Myocyte (in vitro differentiated cells): ENCODE measurements around the gene CACNA2D4. TPM values are rescaled to one million over a fixed set of nuclear protein-coding genes. Genes with fewer than 3 reads are reported as not detected.

Experiments
- DNase-seq: peaks from one replicate; pipeline ENCODE4 v3.0.0-alpha.2; 2012; ENCODE audit warnings: low read depth
- total RNA-seq: library from RNA; depleted of rRNA; stranded (reverse); fragments of >200 nt; gene quantifications from 2 replicates; pipeline ENCODE4 v1.2.3, GENCODE V29; 2014

CACNA2D4 gene
- total RNA-seq, 1 donor from 2014 or later = 0.03 TPM

- no peak for DNase-seq
These were observed 15.6 kb upstream of the CACNA2D4 start for GRCh38 chr12:1934068-1934467.

DNA sequence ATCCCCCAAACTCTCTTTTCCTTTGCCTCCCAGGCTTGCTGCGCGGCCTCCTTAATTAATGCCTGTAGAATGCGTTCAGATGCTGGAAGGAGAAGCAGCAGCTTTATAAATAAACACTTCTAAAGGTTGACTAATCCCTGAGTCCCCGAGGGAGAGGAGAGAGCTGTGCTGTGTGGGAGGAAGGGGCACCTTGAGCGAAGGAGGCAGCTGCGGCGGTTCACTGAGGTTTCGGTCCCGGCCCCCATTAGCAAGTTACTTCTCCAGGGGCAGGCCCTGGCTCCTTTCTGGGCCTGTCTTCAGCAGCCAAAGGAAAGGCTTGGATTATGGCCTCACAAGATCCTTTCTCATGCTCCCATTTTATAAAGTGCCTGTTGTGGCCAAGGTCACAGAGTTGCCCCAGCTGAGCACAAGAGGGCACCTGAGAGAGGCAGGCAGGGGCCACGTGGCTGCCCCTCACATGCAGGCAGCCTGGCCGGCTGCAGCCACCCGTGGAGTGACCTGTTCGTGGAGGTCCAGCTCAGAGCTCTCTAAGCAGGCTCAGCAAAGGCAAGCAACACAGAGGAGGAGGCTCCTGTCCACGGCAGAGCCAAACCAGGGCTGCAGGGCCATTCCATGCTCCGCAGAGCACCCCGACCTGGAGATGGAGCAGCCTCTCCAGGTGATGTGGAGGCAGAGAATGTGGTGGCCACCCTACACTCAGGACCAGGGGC, 15.0 kb upstream of the CACNA2D4 start:
- peak; percentile 93 for DNase-seq

- DNase-seq = peak; percentile 58
These were observed 13.9 kb upstream of the CACNA2D4 start for GRCh38 chr12:1932264-1932777.

GRCh38 chr12:1931642-1932041, 13.2 kb upstream of the CACNA2D4 start:
- DNase-seq = no peak

- peak; percentile 54 for DNase-seq
These were observed 12.5 kb upstream of the CACNA2D4 start for GRCh38 chr12:1930803-1931597.

DNA sequence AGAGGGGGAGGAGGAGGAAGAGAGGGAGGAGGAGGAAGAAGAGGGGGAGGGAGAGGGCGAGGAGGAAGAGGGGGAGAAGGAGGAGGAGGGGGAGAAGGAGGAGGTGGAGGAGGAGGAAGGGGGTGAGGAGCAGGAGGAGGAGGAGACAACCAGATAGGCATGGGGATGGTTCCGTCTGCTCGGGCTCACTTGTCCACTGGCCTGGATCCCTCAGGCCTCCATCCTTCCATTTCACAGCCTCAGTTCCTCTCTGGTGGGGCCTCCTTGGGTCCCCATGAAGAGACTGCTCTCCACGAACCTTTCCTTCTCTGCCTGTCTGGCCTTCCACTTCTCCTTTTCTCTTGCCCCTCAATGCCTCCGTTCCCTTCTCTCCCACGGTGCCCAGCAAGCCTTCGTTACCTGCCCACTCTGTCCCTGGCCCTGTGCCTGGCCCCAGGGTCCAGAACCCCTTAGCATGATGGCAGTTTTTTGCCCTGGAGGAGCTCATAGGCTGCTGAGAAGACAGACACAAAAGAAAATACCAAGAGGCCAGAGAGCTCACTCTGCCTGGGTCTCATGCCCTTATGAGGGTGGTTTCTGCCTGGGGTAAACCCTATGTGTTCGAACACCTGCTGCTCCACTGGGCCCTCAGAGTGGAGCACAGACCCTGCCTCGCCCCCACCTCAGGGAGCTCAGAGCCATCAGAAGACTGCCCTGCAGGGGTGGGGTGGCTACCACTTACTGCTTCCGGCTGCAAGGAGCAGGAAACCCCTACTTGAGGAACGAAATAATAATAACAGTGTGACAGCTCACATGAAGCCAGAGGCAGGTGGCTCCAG, 11.7 kb upstream of the CACNA2D4 start:
- no peak for DNase-seq

DNA sequence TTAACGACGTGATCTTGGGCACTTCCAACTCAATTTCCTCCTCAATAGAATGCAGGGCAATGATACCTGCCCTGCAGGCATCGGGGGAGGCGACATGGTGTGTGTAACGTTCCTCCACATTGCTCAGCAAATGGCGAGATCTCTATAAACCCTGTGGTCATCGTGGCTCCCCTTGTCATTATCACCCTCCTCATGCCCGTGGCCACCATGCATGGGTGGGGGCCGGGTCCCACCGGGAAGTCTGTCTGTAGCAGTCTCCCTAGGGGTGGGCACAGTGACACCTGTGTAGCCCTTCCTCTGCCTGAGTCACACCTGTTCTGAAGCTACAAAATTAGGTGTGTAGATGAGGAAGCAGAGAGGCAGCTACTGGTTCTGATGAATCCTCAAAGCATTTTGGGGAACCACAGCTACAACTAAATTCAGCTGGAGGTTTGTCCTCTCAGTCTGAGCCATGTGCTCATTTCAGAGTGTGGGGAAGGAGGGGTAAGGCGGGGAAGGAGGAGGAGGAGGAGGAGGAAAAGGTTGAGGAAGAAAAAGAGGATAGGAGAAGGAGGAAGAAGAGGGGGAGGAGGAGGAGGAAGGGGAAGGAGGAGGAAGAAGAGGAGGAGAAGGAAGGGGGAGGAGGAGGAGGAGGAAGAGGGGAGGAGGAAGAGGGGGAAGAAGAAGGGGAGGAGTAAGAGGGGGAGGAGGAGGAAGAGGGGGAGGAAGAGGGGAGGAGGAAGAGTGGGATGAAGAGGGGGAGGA, 11.0 kb upstream of the CACNA2D4 start:
- DNase-seq = peak; percentile 47

DNA sequence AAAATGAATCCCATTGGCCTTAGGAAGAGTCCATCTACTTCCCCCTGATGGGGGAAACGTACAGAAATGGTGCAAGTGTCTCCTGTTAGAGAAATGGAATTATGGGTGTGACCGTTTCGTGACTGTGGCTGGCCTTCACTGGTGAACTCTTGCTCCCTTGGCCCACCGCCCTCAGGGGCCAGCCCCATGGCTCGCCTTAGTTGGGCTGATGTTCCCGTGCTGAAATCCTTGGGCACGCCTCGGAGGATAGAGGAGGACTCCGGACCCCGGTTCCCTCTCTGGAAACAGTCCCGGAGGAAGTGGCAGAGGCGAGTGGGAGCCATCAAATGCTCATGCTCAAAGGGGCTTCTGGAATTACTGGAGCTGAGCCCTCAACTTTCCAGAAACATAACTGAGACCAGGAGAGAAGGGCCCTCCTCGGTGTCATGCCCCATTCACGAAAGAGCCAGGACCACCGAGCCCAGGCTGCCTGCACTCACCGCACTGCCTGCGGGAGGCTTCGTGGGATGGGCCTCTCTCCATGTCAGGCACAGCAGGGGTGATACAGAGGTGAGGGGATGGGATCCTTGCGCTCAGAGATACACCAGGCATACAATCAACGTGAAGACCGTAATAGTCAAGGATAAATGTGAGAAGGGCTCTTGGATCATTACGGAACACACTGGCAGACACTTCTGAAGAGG, 10.1 kb upstream of the CACNA2D4 start:
- no peak for DNase-seq

DNA sequence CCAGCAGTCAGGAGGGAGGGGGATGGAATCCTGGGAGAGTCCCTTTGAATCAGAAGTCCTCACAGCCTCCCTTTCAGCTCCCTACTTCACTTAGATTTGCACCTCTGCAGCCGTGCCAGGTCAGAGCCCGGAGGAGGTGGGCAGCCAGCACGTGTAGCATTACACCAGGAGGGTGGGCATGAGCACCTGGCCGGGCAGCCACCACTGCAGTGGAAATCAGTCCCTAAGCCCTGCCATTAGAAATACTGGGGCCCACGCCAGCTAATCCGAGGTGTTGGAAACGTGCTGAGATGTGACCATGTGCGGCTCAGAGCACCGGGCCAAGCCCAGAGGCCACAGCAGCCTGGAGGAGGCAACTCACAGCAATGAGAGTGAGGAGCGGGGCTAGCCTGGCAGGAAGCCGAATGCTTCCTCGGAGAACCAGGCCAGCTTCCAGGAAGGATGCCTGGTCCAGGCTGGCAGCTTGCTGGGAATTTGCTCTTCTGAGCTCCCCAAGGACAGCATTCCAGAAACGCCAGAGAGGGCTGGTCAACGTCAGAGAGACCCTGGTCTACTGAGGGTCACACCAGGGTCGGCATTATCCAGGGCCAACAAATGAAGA, 9.4 kb upstream of the CACNA2D4 start:
- DNase-seq = peak; percentile 37

DNA sequence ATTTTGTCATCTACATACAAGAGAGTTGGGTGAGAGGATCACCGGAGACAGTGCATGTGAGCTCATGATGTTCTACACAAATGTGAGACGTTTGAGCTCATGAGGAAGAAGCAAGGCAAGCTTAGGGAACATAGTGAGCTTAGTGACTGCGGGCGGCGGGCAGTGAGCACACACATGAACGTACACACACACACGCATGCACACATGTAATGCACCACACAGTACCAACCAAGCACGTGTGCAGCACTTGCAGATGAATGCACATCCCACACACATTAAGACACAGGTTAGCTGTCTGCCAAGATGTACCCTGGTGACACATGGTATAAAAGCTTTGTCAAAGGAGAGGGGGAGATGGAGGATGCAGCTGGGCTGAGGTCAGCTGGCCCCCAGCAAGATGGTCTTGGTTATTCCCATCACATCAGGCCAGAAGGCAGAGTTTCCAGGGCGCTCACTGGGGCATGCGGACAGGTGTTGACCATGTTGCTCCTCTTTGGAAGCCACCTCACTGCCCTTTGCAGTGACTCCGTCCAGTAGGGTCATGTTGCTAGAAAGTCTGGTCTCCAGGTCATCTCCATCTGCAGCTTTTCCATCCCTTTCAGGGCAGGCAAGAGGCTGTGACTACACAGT, 8.7 kb upstream of the CACNA2D4 start:
- DNase-seq = no peak

- DNase-seq = peak; percentile 65
These were observed 7.8 kb upstream of the CACNA2D4 start for GRCh38 chr12:1926251-1926657.

DNA sequence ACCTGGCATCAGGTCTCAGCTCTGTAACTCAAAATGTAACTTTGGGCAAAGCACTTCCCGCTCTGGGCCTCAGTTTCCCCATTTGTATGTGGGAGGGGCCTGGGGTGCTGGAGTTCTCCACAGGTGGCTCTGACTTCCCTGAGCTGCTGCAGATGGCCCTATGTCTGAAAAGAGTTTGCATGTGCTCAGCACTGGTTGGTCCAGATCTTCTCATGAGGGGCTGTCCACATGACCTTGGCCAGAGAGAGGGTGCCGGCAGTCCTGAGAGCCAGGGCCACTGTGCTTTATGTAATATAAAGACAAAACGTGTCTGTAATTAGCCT, 7.2 kb upstream of the CACNA2D4 start:
- DNase-seq = no peak

GRCh38 chr12:1924996-1925683, 6.7 kb upstream of the CACNA2D4 start:
- no peak for DNase-seq

- no peak for DNase-seq
These were observed 4.5 kb upstream of the CACNA2D4 start for GRCh38 chr12:1922985-1923384.

DNA sequence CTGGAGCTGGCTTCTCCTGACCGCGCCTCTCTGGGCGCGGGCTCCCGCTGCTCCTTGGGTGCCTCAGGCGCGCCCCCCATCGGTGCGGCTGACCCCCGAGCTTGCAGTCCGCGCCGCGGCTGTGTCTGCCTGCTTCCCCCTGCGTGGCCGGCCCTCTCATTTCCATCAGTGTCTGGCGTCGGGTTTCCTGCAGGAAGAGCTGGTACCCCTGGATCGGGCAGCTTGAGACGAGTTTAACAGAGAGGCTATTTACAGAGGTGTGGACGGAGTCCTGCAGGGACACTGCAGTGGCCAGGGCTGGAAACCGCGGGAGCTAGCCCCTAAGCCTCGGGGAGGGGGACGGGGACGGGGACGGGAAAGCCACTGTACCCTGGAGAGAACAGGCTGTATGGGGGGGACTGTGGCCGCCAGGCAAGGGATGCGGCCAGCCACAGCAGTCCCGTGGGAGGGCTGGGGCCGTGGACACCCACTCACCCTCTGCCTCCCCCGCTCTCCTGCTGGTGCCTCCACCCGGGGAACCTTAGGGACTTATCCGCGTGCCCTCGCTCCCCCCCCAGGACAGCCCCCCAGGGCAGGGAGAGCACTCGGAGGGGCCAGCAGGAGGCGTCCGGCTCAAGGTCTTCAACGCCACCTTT, 3.7 kb upstream of the CACNA2D4 start:
- no peak for DNase-seq

DNA sequence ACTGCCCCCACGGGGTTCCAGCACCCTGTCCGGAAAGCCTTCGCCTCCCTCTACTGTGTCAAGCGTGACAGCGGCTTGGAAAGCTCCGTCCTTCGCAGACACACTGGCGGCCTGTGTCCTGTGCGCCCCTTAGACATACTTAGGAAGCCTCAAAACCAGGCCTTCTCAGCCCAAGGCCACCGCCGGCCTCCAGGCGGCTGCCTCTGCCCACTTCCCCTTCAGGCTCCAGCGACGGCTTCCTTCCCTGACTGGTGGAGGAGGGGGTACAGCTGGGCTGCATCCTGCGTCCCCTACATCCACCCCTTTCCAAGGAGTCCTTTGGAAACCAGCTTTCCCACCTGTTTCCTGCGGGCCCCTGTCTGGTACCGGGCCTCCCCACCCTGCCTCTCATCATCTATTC, 2.5 kb upstream of the CACNA2D4 start:
- DNase-seq = no peak

GRCh38 chr12:1920436-1920835, 2.0 kb upstream of the CACNA2D4 start:
- DNase-seq = no peak

DNA sequence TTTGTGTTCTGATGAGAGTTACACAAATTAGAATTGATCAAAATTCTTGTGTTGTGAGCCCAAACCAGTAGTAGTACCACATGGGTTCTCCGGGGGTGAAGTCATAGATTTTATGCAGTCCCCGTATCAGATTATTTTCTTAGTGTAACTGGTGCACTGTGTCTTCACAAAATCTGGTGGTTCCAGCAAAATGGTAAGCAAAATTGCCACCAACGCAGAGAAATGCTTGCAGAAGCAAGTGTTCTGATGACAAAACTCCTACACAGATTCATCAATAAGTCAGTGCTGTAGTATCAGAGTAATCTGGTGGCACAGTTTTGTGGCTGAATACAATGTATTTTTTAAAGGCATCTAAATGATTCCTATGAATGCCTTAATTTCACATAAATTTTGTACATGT, 1.3 kb upstream of the CACNA2D4 start:
- DNase-seq = no peak

GRCh38 chr12:1919284-1919683, 832 bp upstream of the CACNA2D4 start:
- DNase-seq = no peak
